NCI-H2171 treated with DMSO at 0.1 percent for 48 hours (cell line): ENCODE measurements around the gene EMX2.
"Not testable (repeated sequence)": the region's sequence is repeated elsewhere in the genome, so short reads cannot be mapped to it uniquely, and the experiment has no call there.

Source experiments
- DNase-seq: peaks from one replicate; lab custom pipeline; 2025; lab: John Stamatoyannopoulos, UW

EMX2 gene

DNA sequence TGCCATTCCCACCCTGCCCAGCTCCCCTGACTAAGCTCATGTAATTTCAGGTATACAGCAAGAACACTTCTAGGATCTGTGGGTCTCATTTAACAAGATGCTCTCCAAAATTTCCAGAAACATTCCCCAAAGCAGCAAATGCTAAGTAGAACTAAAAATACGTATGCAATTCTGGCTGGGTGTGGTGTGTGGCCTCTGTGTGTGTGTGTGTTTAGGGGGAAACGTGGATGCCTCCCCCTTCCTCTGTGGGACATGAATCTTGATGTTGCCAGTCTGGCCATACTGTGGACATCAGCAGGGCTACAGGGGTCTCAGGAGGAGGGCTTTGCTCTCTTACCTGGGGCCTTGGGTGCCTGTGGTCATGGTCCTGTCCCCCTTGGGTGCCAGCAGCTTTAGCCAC, 18.4 kb downstream of the EMX2 start:
- no peak for DNase-seq

- no peak for DNase-seq
Measured at GRCh38 chr10:117562220-117562619, 19.7 kb downstream of the EMX2 start.

- no peak for DNase-seq
Measured at GRCh38 chr10:117562896-117563737, 20.6 kb downstream of the EMX2 start.

DNA sequence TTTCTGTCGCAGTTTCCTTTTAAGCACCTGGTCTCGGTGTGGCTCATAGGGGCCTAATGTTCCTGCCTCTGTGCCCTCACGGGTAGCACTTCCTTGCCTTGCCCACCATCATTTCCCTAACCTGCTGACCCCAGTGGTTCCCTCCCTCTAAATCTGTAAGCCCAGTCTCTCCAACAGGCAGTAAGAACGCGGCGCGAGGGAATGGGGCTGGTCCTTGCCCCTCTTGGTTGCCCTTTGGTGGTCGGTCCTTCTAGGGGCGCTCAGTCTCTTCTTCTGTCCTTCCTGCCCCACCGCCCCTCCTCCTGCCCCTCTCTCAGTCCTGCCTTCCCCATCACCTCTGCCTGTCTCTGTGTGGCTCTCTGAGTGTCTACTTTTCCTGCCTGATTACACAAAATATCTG, 21.2 kb downstream of the EMX2 start:
- no peak for DNase-seq

DNA sequence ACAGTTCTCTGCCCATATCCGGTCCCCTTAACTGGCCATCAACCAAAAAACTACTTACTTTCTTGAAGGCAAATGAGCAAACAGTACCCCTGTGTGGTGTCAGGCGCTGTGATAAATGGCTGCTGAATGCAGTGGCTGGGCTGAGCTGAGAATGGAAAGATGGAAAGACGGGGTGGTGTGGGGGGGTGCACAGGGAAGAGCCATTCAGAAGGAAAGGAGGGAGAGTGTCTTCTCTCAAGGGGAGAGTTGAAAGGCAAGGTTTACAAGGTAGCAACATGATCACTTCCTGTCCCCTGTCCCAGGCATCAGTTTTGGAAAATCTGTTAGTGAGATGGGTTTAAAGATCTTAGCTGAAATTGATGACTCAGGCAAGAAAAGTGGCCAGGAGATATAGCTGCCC, 22.5 kb downstream of the EMX2 start:
- DNase-seq, result no peak

DNA sequence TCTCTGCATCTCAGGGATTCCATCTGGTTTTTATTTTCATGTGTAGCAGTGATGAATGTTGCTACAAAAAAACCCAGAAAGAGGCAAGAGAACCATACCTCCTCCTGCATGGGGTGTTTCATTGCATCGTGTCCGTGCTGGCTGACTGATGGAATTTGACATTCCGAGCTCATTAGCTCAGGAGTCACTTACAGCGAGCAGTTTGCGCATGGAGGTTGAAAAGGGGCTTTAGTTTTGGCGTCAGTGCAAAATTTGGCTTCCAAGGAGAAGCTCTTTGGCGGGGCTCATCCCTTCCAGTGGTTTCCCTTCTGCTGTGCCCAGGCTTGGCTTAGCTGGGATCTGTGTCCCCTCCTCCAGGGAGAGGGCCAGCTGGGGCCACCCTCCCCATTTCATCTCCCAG, 25.8 kb downstream of the EMX2 start:
- no peak for DNase-seq

GRCh38 chr10:117569610-117570390, 27.3 kb downstream of the EMX2 start:
- DNase-seq, result no peak

DNA sequence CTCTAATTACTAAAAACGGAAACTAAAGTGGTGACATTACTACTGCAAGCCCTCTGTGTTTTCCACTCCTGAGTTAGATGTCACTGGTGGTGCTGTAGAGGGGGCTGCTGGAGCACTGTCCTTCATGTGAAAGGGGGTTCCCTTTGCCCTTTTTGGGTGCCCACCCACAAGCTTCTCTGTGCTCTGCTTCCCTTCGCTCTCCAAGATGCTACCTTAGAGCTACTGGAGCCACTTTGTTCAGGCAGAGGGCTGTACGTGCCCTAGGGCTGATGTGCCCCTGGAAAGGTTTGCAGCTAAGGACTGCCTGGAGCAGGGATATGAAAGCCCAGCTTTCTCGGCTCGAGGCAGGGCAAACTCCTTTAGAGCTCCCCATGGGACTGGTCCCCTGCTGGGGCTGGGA, 28.3 kb downstream of the EMX2 start:
- DNase-seq, result no peak

- DNase-seq, result no peak
Measured at GRCh38 chr10:117574498-117575146, 32.1 kb downstream of the EMX2 start.

GRCh38 chr10:117578490-117578889, 35.9 kb downstream of the EMX2 start:
- DNase-seq, result no peak

DNA sequence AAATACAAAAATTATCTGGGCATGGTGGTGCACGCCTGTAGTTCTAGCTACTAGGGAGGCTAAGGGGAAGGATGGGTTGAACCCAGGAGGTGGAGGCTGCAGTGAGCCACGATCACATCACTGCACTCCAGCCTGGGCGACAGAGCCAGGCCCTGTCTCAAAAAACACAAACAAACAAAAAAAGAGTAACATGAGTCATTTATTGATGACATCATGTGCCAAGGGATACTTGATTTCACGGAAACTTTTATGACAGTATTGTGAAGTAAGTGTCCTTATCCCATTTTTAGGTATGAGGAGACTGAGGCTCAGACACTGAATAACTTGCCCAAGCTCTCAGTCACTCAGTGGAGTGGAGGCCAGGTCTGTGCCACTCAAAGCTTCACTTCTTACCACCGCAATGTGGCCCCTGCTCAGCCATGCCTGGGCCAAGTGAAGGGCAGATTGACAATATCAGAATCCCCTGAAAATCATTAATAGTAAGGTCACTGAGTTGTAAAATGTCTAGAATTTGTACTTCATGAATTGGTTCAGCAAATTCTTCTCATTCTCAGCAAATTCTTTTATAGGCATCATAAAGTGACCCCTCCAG, 36.5 kb downstream of the EMX2 start:
- no peak for DNase-seq

GRCh38 chr10:117581961-117582360, 39.4 kb downstream of the EMX2 start:
- no peak for DNase-seq

GRCh38 chr10:117584831-117585230, 42.3 kb downstream of the EMX2 start:
- DNase-seq, result not testable (repeated sequence)

DNA sequence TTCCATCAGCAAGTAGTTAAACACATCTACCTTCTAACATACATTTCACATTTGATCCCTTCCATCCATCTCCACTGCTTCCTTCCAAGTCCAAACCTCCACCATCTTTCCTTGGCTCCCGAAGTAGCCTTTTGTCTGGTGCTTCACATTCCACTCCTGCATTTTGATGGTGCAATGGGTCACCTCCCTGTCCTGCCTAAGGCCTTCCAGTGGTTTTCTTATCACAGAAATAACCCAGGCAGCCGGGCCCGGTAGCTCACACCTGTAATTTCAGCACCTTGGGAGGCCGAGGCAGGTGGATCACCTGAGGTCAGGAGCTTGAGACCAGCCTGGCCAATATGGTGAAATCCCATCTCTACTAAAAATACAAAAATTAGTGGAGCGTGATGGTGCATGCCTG, 44.5 kb downstream of the EMX2 start:
- no peak for DNase-seq

DNA sequence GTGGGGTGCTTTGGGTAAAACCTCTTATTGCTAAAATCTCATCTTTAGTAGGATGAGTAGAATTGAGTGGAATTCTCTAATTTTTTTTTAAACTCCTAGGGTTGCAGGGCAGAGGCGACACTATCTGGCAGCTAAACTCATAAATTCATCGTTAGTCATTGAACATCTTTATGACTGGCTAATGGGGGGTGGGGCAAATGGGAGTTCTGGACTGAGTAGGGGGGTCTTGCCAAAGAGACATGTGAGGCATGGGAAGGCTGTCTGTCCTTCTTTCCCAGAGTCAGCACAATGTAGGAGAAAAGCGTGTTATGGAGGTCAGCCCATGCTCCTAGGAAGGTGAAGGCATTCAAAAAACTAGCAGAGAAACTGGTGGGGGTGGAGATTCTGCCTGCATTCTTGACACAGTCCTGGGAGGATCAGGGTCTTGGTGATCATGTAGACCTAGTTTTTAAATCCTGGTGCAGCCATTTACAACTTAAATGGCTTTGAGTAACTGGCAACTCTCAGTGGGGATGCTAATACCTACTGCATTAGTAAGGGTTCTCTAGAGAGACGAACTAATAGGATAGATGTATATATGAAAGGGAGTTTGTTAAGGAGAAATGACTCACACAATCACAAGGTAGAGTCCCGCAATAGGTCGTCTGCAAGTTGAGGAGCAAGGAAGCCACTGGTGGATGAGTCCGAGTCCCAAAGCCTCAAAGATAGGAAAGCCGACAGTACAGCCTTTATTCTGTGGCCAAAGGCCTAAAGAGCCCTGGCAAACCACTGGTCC, 47.7 kb downstream of the EMX2 start:
- no peak for DNase-seq

DNA sequence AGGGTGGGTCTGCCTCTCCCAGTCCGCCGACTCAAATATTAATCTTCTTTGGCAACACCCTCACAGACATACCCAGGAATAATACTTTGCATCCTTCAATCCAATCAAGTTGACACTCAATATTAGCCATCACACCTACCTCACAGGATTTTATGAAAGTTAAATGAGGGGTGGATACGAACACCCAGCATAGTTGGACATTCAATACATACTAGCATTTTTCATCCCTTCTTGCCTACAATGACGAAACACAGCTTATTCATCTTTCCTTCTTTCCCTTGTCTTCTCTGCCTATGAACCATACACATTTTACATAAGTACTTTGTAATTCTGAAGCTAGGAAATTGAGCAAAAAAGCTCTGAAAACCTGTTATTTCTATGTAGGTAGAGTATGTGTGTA, 48.5 kb downstream of the EMX2 start:
- no peak for DNase-seq

DNA sequence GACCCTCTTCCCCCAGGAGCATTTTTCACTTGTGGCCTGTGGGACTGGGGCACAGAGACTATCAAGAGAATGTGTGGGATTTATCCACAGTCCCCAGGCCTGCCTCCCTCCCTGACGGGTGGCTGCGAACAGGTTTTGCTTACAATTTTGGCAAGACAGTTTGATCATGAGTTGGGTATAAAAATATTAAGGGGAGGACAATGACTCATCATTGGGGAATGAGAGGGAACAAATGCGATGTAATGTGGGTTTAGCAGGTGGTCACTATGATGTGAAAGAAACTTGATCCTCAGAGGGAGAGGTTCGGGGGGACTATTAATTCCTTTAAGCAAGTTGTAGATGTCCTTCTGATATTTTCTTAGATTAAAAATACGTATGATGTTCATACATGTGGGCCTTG, 52.2 kb downstream of the EMX2 start:
- no peak for DNase-seq

DNA sequence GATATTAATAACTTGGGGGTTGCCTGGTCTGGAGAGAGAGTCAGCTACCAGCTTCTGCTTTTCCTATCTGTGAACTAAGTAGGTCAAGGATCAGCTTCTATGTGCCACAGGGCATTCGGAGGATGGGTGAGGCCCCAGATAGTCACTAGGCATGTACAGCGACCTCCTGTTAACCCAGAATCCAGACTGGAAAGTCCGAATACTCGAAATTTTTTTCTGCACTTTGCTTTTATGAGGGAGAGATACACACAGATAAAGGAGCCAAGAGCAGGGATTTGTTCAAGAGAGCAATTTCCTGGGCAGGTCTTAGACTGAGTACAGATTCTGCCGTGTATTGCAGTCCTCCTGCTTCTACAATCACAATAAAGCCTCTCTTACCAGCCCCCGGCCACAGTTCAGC, 54.2 kb downstream of the EMX2 start:
- no peak for DNase-seq

DNA sequence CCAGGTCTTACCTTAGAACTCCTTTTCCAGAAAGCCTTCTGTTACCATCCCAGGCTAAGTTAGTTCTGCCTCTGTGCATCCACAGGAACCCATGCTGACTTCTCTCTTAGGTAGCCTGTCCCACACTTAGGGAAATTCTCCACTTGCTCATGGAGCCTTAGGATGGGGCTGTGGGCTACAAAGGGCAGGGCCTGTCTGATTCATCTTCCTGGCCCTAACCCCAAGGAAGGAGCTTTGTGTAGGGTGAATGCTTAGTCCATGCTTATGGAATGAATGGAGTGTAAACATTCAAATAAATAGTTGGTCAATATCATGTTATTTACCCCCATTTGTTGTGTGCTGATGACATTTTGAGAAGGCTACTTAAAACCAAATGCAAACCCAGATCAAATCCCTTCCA, 54.7 kb downstream of the EMX2 start:
- DNase-seq, result no peak
